H9 (cell line): ENCODE data around the gene NDUFB10. TPM values are rescaled to one million over a fixed set of nuclear protein-coding genes. Genes with fewer than 3 reads are reported as not detected.

Source experiments
- DNase-seq: peaks from one replicate; pipeline ENCODE4 v3.0.0-alpha.2; 2017
- H2AFZ ChIP-seq: one replicate; pipeline ENCODE4 v1.6.1; 2013; ENCODE audit warnings: mild to moderate bottlenecking, low read length, control low read depth, moderate library complexity
- H2AK5ac ChIP-seq: 2 replicates; pipeline ENCODE4 v1.6.1; 2013; ENCODE audit warnings: low read length, control low read depth, mixed read lengths; ENCODE audit not compliant: insufficient read length
- H2BK120ac ChIP-seq: one replicate; pipeline ENCODE4 v1.6.1; 2013; ENCODE audit warnings: low read depth, mild to moderate bottlenecking, low read length, control low read depth, inconsistent platforms; ENCODE audit not compliant: poor library complexity, severe bottlenecking
- H2BK12ac ChIP-seq: 2 replicates; pipeline ENCODE4 v1.6.1; 2013; ENCODE audit warnings: low read length, control low read depth, mixed read lengths, low read depth; ENCODE audit not compliant: insufficient read length
- H2BK15ac ChIP-seq: 2 replicates; pipeline ENCODE4 v1.6.1; 2013; ENCODE audit warnings: low read depth, low read length, control low read depth
- H2BK20ac ChIP-seq: one replicate; pipeline ENCODE4 v1.6.1; 2013; ENCODE audit warnings: low read depth, mild to moderate bottlenecking, low read length, control low read depth, inconsistent platforms; ENCODE audit not compliant: poor library complexity, severe bottlenecking
- H2BK5ac ChIP-seq: 2 replicates; pipeline ENCODE4 v1.6.1; 2013; ENCODE audit warnings: low read length, control low read depth, mixed read lengths; ENCODE audit not compliant: insufficient read length
- H3K14ac ChIP-seq: 2 replicates; pipeline ENCODE4 v1.6.1; 2013; ENCODE audit warnings: low read length, control low read depth; ENCODE audit not compliant: insufficient read depth
- H3K18ac ChIP-seq: 2 replicates; pipeline ENCODE4 v1.6.1; 2013; ENCODE audit warnings: low read depth, mild to moderate bottlenecking, mixed read lengths, low read length, control low read depth; ENCODE audit not compliant: insufficient read length
- H3K23ac ChIP-seq: 2 replicates; pipeline ENCODE4 v1.6.1; 2013; ENCODE audit warnings: low read length, control low read depth, mixed read lengths, low read depth; ENCODE audit not compliant: insufficient read length
- H3K23me2 ChIP-seq: 2 replicates; pipeline ENCODE4 v1.6.1; 2013; ENCODE audit warnings: low read depth, mild to moderate bottlenecking, mixed read lengths, low read length, control low read depth; ENCODE audit not compliant: insufficient read length, poor library complexity, severe bottlenecking
- H3K27ac ChIP-seq: 2 replicates; pipeline ENCODE4 v1.5.1; 2013; ENCODE audit warnings: low read length, control low read depth, mixed read lengths, low read depth; ENCODE audit not compliant: insufficient read length
- H3K27me3 ChIP-seq: 2 replicates; pipeline ENCODE4 v1.6.1; 2013; ENCODE audit warnings: low read length, control low read depth, inconsistent platforms; ENCODE audit not compliant: insufficient read depth
- H3K4ac ChIP-seq: 2 replicates; pipeline ENCODE4 v1.6.1; 2013; ENCODE audit warnings: low read depth, mild to moderate bottlenecking, control low read depth, inconsistent platforms, low read length, moderate library complexity
- H3K4me1 ChIP-seq: 2 replicates; pipeline ENCODE4 v1.6.1; 2013; ENCODE audit warnings: low read length, control low read depth, inconsistent platforms; ENCODE audit not compliant: insufficient read depth
- H3K4me2 ChIP-seq: 2 replicates; pipeline ENCODE4 v1.6.1; 2013; ENCODE audit warnings: low read length, control low read depth, mixed read lengths; ENCODE audit not compliant: insufficient read length, insufficient read depth
- H3K56ac ChIP-seq: 2 replicates; pipeline ENCODE4 v1.6.1; 2013; ENCODE audit warnings: low read depth, mild to moderate bottlenecking, mixed read lengths, low read length, control low read depth; ENCODE audit not compliant: insufficient read length
- H3K79me1 ChIP-seq: 2 replicates; pipeline ENCODE4 v1.6.1; 2013; ENCODE audit warnings: low read depth, mild to moderate bottlenecking, moderate library complexity, low read length, control low read depth, inconsistent platforms; ENCODE audit not compliant: insufficient read depth, poor library complexity, severe bottlenecking
- H3K79me2 ChIP-seq: 2 replicates; pipeline ENCODE4 v1.6.1; 2013; ENCODE audit warnings: low read length, control low read depth, inconsistent platforms; ENCODE audit not compliant: insufficient read depth
- H3K9ac ChIP-seq: 2 replicates; pipeline ENCODE4 v1.6.1; 2013; ENCODE audit warnings: low read length, control low read depth, mixed read lengths; ENCODE audit not compliant: insufficient read length; ENCODE audit errors: extremely low read depth
- H3K9me3 ChIP-seq: one replicate; pipeline ENCODE4 v1.6.1; 2013; ENCODE audit warnings: low read depth, low read length, inconsistent platforms; ENCODE audit not compliant: control insufficient read depth
- H3T11ph ChIP-seq: one replicate; pipeline ENCODE4 v1.6.1; 2013; ENCODE audit warnings: mild to moderate bottlenecking, low read length, control low read depth, inconsistent platforms
- H4K20me1 ChIP-seq: one replicate; pipeline ENCODE4 v1.6.1; 2013; ENCODE audit not compliant: control insufficient read depth, insufficient read length, insufficient read depth
- H4K5ac ChIP-seq: 2 replicates; pipeline ENCODE4 v1.6.1; 2013; ENCODE audit warnings: low read depth, mild to moderate bottlenecking, mixed read lengths, low read length, control low read depth; ENCODE audit not compliant: insufficient read length
- H4K8ac ChIP-seq: replicated peaks from 2 replicates; pipeline ENCODE4 v1.6.1; 2013; ENCODE audit warnings: low read length, control low read depth, mixed read lengths, low read depth; ENCODE audit not compliant: insufficient read length
- H4K91ac ChIP-seq: 2 replicates; pipeline ENCODE4 v1.6.1; 2013; ENCODE audit warnings: low read depth, mild to moderate bottlenecking, moderate library complexity, mixed read lengths, low read length, control low read depth; ENCODE audit not compliant: insufficient read length
- H3K27ac Mint-ChIP-seq, 3 experiments: 2 replicates in 2 of 3; 3 replicates in 1 of 3; pipeline ENCODE4 v1.8.0; 2020 to 2021; ENCODE audit warnings: mixed read lengths in 3 of 3, mild to moderate bottlenecking in 1 of 3, moderate library complexity in 1 of 3
- H3K27me3 Mint-ChIP-seq: 2 replicates; pipeline ENCODE4 v1.8.0; 2021; ENCODE audit warnings: low read depth, mild to moderate bottlenecking, moderate library complexity, mixed read lengths
- H3K36me3 Mint-ChIP-seq, 3 experiments: 2 replicates in 2 of 3; 3 replicates in 1 of 3; pipeline ENCODE4 v1.8.0; 2020 to 2021; ENCODE audit warnings: low read depth in 3 of 3, mixed read lengths in 3 of 3; ENCODE audit not compliant: insufficient read depth in 1 of 3
- H3K4me1 Mint-ChIP-seq, 2 experiments: 2 replicates each; pipeline ENCODE4 v1.8.0; 2020; ENCODE audit warnings: mixed read lengths in 2 of 2
- H3K4me3 Mint-ChIP-seq, 2 experiments: 2 replicates in 1 of 2; 3 replicates in 1 of 2; pipeline ENCODE4 v1.8.0; 2020 to 2021; ENCODE audit warnings: mild to moderate bottlenecking in 2 of 2, mixed read lengths in 2 of 2, moderate library complexity in 1 of 2
- H3K9me3 Mint-ChIP-seq, 2 experiments: 2 replicates in 1 of 2; 3 replicates in 1 of 2; pipeline ENCODE4 v1.8.0; 2020; ENCODE audit warnings: mild to moderate bottlenecking in 2 of 2, mixed read lengths in 2 of 2, moderate library complexity in 1 of 2
- WGBS: extraction: QIAGEN DNeasy Blood & Tissue Kit; methylation state at CpG from one replicate; pipeline ENCODE4 v1.1.7; 2013; ENCODE audit warnings: missing lambda C conversion rate, low lambda C conversion rate, mixed read lengths; ENCODE audit not compliant: insufficient read length; ENCODE audit errors: extremely low coverage; 5-methylcytosine and 5-hydroxymethylcytosine counted together
- total RNA-seq: library from RNA; stranded (reverse); gene quantifications from 2 replicates; pipeline ENCODE4 v1.2.1, GENCODE V29; 2021
- TF ChIP-seq, protein P1 (sequence below): fragments of 200-600 bp; sonication (generic); conservative IDR thresholded peaks from 3 replicates; pipeline ENCODE4 v1.8.0; 2021; ENCODE audit warnings: antibody characterized with exemption, mild to moderate bottlenecking

NDUFB10 gene
- total RNA-seq, 1 experiment from 2014 or later, result 191 TPM

GRCh38 chr16:2008631-2009163, 49.4 kb downstream of the NDUFB10 start:
- no peak overlapping the region for H2BK120ac ChIP-seq
- no peak overlapping the region for H3T11ph ChIP-seq
- no peak overlapping the region for H3K4ac ChIP-seq
- H4K20me1 ChIP-seq, result no peaks in the 10 kb centered on the region
- no peak overlapping the region for H4K91ac ChIP-seq
- no peaks in the 10 kb centered on the region for H3K27me3 ChIP-seq
- Mint-ChIP-seq H3K27me3 (no peaks in the 10 kb centered on the region; the same call in 1 of the 2 replicates), H3K27ac (no peak overlapping the region; a peak in 1 of 7 replicates), H3K4me3 (peak overlapping the region; percentile 78 to 81), H3K36me3 (peaks cover 5 to 16% (median 12%) of the 10 kb centered on the region in 3 experiments), H3K9me3 (no peaks in the 10 kb centered on the region; a peak in 1 of 5 replicates), H3K4me1 (peaks cover 22 to 36% of the 10 kb centered on the region in 2 experiments)
- H3K23me2 ChIP-seq, result peaks cover 11% of the 10 kb centered on the region
- H3K9me3 ChIP-seq, result no peaks in the 10 kb centered on the region
- no peak overlapping the region for H3K56ac ChIP-seq
- no peak overlapping the region for H2BK5ac ChIP-seq
- no peak overlapping the region for H3K14ac ChIP-seq
- peak overlapping the region; percentile 77 for H3K9ac ChIP-seq
- H3K18ac ChIP-seq, result no peak overlapping the region
- TF ChIP-seq, protein P1, sequence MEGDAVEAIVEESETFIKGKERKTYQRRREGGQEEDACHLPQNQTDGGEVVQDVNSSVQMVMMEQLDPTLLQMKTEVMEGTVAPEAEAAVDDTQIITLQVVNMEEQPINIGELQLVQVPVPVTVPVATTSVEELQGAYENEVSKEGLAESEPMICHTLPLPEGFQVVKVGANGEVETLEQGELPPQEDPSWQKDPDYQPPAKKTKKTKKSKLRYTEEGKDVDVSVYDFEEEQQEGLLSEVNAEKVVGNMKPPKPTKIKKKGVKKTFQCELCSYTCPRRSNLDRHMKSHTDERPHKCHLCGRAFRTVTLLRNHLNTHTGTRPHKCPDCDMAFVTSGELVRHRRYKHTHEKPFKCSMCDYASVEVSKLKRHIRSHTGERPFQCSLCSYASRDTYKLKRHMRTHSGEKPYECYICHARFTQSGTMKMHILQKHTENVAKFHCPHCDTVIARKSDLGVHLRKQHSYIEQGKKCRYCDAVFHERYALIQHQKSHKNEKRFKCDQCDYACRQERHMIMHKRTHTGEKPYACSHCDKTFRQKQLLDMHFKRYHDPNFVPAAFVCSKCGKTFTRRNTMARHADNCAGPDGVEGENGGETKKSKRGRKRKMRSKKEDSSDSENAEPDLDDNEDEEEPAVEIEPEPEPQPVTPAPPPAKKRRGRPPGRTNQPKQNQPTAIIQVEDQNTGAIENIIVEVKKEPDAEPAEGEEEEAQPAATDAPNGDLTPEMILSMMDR, result no peak
- H2BK15ac ChIP-seq, result no peak overlapping the region
- H3K4me2 ChIP-seq, result peak overlapping the region; percentile 73
- H4K8ac ChIP-seq, result no peak overlapping the region
- H3K23ac ChIP-seq, result no peak overlapping the region
- H2AFZ ChIP-seq, result no peak overlapping the region
- no peak for DNase-seq
- H2AK5ac ChIP-seq, result no peak overlapping the region
- H2BK20ac ChIP-seq, result no peak overlapping the region
- H3K27ac ChIP-seq, result no peak overlapping the region
- no peak overlapping the region for H4K5ac ChIP-seq
- peaks cover 21% of the 10 kb centered on the region for H3K79me1 ChIP-seq
- no peak overlapping the region for H2BK12ac ChIP-seq
- peaks cover 26% of the 10 kb centered on the region; the same call in 1 of the 2 replicates for H3K79me2 ChIP-seq
- WGBS, result no CpG with 5 or more reads among the region's 23 CpGs
- H3K4me1 ChIP-seq, result peaks cover 6% of the 10 kb centered on the region; the same call in 1 of the 2 replicates
